Measurements from ENCODE around the gene PCLO. TPM values are rescaled to one million over a fixed set of nuclear protein-coding genes. Genes with fewer than 3 reads are reported as not detected.

PCLO gene
- total RNA-seq, 4 donors from 2014 or later: 1.4 to 5.8 (median 4.2) TPM

- DNase-seq (ENCODE audit: low spot score in 2 of 2): no peak
- TF ChIP-seq POLR2A (IDR thresholded peaks at IDR 0.05): no peak
- TF ChIP-seq, protein P1, sequence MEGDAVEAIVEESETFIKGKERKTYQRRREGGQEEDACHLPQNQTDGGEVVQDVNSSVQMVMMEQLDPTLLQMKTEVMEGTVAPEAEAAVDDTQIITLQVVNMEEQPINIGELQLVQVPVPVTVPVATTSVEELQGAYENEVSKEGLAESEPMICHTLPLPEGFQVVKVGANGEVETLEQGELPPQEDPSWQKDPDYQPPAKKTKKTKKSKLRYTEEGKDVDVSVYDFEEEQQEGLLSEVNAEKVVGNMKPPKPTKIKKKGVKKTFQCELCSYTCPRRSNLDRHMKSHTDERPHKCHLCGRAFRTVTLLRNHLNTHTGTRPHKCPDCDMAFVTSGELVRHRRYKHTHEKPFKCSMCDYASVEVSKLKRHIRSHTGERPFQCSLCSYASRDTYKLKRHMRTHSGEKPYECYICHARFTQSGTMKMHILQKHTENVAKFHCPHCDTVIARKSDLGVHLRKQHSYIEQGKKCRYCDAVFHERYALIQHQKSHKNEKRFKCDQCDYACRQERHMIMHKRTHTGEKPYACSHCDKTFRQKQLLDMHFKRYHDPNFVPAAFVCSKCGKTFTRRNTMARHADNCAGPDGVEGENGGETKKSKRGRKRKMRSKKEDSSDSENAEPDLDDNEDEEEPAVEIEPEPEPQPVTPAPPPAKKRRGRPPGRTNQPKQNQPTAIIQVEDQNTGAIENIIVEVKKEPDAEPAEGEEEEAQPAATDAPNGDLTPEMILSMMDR (IDR thresholded peaks at IDR 0.05): no peak
- intact Hi-C loops (cut with DNase I; ENCODE audit: low total_unique reads): no loop called here
- no peak overlapping the region for H3K4me3 ChIP-seq (ENCODE audit: low read depth, poor library complexity, severe bottlenecking)
These were observed 28.1 kb upstream of the PCLO start for GRCh38 chr7:83190659-83191389.

DNA sequence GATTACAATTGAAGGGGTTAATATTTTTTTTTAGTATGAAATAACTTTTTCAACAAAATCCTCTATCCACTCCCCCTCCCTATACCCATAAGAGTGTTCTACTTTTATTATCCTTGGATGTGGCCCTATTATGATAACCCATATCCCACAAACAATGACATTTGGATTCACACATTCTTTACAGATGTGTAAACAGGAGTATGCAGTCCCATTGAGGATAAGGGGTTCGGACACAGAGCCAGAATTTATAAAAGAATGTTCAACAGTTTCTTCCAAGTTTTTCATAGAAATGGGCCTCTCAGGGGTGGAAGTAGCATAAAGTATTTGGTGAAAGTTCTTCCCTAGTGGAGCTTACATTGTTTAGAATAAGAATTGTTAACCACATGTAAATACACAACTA is 16.1 kb upstream of the PCLO start:
- 66% methylated on average over 1 of the region's 1 CpG for WGBS, 2 donors
- no peak for DNase-seq (ENCODE audit: low spot score in 2 of 2)
- intact Hi-C loops (cut with DNase I; ENCODE audit: low total_unique reads): no loop called here
- TF ChIP-seq, protein P1 (IDR thresholded peaks at IDR 0.05): no peak
- no peak for TF ChIP-seq POLR2A (IDR thresholded peaks at IDR 0.05)
- no peak overlapping the region for H3K4me3 ChIP-seq (ENCODE audit: low read depth, poor library complexity, severe bottlenecking)

- H3K4me3 ChIP-seq (ENCODE audit: low read depth, poor library complexity, severe bottlenecking): no peak overlapping the region
- WGBS, 2 donors: 58 to 61% methylated on average over 4 of the region's 4 CpGs
- intact Hi-C loops (cut with DNase I; ENCODE audit: low total_unique reads): no loop called here
- TF ChIP-seq POLR2A (IDR thresholded peaks at IDR 0.05): no peak
- no peak for DNase-seq (ENCODE audit: low spot score in 2 of 2)
These were observed 15.4 kb upstream of the PCLO start for GRCh38 chr7:83178066-83178465.

DNA sequence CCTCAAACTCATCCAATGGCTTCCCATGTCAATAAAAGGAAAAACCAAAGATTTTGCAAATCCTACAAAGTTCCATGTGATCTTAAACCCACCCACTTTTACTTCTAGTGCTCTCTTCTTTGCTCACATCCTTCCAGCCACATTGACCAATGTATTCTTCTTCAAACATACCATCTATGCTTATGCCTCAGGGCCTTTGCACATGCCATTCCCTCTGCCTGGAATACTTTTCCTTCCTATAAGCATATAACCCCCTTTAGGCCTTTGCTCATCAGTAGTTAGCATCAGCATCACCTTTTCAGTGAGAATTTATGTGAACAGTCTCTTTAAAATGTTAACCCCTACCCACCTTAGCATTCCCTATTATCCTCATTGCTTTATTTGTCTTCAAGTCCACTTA is 11.0 kb upstream of the PCLO start:
- TF ChIP-seq, protein P1 (IDR thresholded peaks at IDR 0.05): no peak
- TF ChIP-seq POLR2A (IDR thresholded peaks at IDR 0.05): no peak
- no peak overlapping the region for H3K4me3 ChIP-seq (ENCODE audit: low read depth, poor library complexity, severe bottlenecking)
- DNase-seq (ENCODE audit: low spot score in 2 of 2): no peak
- intact Hi-C loops (cut with DNase I; ENCODE audit: low total_unique reads): no loop called here

GRCh38 chr7:83166781-83167180 is 4.1 kb upstream of the PCLO start:
- no peak overlapping the region for H3K4me3 ChIP-seq (ENCODE audit: low read depth, poor library complexity, severe bottlenecking)
- TF ChIP-seq, protein P1 (IDR thresholded peaks at IDR 0.05): no peak
- TF ChIP-seq POLR2A (IDR thresholded peaks at IDR 0.05): no peak
- no peak for DNase-seq (ENCODE audit: low spot score in 2 of 2)
- intact Hi-C loops (cut with DNase I; ENCODE audit: low total_unique reads): no loop called here
- 59 to 83% methylated on average over 1 of the region's 1 CpG for WGBS, 2 donors

GRCh38 chr7:83161899-83162401 is 734 bp downstream of the PCLO start:
- DNase-seq (ENCODE audit: low spot score in 2 of 2): no peak
- WGBS, 2 donors: 2 to 6% methylated on average over 12 to 17 of the region's 17 CpGs
- TF ChIP-seq, protein P1 (IDR thresholded peaks at IDR 0.05): no peak
- no peak for TF ChIP-seq POLR2A (IDR thresholded peaks at IDR 0.05)
- H3K4me3 ChIP-seq (ENCODE audit: low read depth, poor library complexity, severe bottlenecking): peak overlapping the region; percentile 38
- intact Hi-C loops (cut with DNase I; ENCODE audit: low total_unique reads): no loop called here
